Coronary artery (tissue), 2 donors: Measurements from ENCODE around the gene OR8G1.
"Not testable (repeated sequence)": the region's sequence is repeated elsewhere in the genome, so short reads cannot be mapped to it uniquely, and the experiment has no call there.

Experiments
- DNase-seq: peaks from one replicate; pipeline ENCODE4 v3.0.0-alpha.2; 2017; ENCODE audit warnings: low spot score
- H3K27ac ChIP-seq, 2 donors: fragments of 200-600 bp; sonication (generic); one replicate each; pipeline ENCODE4 v1.5.1; 2016 to 2019
- H3K4me3 ChIP-seq: fragments of 200-600 bp; sonication (generic); 2 replicates; pipeline ENCODE4 v1.5.1; 2016; ENCODE audit warnings: mild to moderate bottlenecking, moderate library complexity
- CTCF ChIP-seq: fragments of 200-600 bp; sonication (generic); IDR thresholded peaks from one replicate; pipeline ENCODE4 v1.5.1; 2019; ENCODE audit warnings: antibody characterized with exemption

OR8G1 gene

GRCh38 chr11:124238512-124238911, 2.4 kb upstream of the OR8G1 start:
- no peak for TF ChIP-seq CTCF
- DNase-seq: no peak
- H3K4me3 ChIP-seq: no peak overlapping the region
- no peak overlapping the region for H3K27ac ChIP-seq

DNA sequence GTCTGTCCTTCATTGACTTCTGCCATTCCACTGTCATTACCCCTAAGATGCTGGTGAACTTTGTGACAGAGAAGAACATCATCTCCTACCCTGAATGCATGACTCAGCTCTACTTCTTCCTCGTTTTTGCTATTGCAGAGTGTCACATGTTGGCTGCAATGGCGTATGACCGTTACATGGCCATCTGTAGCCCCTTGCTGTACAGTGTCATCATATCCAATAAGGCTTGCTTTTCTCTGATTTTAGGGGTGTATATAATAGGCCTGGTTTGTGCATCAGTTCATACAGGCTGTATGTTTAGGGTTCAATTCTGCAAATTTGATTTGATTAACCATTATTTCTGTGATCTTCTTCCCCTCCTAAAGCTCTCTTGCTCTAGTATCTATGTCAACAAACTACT, 9.0 kb downstream of the OR8G1 start:
- not testable (repeated sequence) for H3K27ac ChIP-seq, H3K4me3 ChIP-seq, DNase-seq

GRCh38 chr11:124256076-124256475, 15.2 kb downstream of the OR8G1 start, which contains the start of gene OR8G5:
OR8G5 (plus strand) TSS chr11:124256376; CDS start chr11:124264932, 8,556 bp downstream.
- no peak within 1 kb of the TSS for H3K4me3 ChIP-seq
- no peak within 1 kb of the TSS for H3K27ac ChIP-seq
- DNase-seq: no peak
- no peak for TF ChIP-seq CTCF

DNA sequence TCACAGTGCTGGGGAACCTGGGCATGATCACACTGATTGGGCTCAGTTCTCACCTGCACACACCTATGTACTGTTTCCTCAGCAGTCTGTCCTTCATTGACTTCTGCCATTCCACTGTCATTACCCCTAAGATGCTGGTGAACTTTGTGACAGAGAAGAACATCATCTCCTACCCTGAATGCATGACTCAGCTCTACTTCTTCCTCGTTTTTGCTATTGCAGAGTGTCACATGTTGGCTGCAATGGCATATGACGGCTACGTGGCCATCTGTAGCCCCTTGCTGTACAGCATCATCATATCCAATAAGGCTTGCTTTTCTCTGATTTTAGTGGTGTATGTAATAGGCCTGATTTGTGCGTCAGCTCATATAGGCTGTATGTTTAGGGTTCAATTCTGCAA, 24.1 kb downstream of the OR8G1 start:
- not testable (repeated sequence) for DNase-seq, H3K27ac ChIP-seq, H3K4me3 ChIP-seq

- H3K4me3 ChIP-seq, H3K27ac ChIP-seq, DNase-seq: not testable (repeated sequence)
Measured at GRCh38 chr11:124270886-124271285, 30.0 kb downstream of the OR8G1 start.

GRCh38 chr11:124274000-124274399, 33.1 kb downstream of the OR8G1 start:
- no peak overlapping the region for H3K27ac ChIP-seq
- DNase-seq: no peak
- H3K4me3 ChIP-seq: no peak overlapping the region
- TF ChIP-seq CTCF: no peak

DNA sequence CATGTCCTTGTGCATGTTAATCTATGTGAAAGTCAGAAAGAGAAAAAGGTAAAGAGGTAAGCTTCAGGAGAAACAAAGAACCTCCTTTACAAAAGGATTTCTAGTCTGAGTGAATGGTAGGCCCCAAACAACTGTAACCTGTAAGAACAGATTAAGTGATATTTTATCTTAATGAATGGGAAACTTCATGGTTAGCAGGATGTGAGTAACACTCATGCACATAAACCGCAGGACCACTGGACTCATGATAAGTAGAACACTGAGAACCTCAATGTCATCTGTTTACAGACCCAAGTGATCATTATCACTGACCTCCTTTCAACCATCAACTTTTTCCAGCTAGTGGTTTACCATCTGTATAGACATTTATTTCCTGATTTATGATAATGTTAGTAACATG, 35.2 kb downstream of the OR8G1 start:
- no peak overlapping the region for H3K27ac ChIP-seq

DNA sequence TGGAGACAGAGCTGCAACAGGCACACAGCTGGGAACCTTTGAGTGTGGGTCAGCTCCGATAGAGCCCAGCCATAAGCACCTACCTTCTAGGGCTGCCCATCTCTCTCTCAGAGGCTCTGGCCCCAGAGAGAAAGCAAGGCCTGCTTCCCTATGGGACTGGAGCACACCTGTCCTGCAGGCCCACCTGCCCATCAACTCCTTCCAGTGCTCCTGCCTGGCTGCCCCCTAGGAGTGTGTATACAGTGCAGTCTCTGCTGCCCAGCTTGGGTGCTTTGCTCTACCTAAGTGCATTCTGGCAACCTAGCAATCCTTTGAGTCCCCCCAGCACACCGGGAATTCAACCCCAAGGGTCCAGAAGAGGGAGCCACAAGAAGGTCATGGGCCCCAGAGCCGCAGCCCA, 36.3 kb downstream of the OR8G1 start:
- Histone ChIP-seq H3K27ac (no peak overlapping the region), H3K4me3 (no peak overlapping the region)
- TF ChIP-seq CTCF: no peak
- DNase-seq: no peak

More for the DNA sequence above, 35.2 kb downstream of the OR8G1 start:
- no peak overlapping the region for H3K4me3 ChIP-seq
- no peak for TF ChIP-seq CTCF
- DNase-seq: no peak

DNA sequence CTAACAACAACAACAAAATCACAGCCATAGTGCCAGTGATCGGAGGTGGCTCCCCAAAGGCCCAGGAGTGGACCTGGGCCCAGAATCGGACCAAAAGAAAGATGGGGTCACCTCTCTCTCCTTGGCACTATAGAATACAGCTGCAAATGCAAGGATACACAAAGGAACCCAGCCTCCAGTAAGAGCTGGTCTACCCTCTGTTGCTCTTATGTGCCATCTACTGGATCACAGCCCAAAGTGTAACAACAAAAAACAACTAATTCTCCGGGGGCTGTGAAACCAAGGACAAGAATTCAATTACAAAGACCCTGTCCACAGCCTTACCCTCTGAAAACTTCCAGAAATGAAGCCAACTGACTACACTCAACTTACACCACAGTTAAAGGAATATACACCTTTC, 36.9 kb downstream of the OR8G1 start:
- no peak for DNase-seq
- TF ChIP-seq CTCF: no peak
- Histone ChIP-seq H3K4me3 (no peak overlapping the region), H3K27ac (no peak overlapping the region)
